ENCODE data around the gene CELF3. TPM values are rescaled to one million over a fixed set of nuclear protein-coding genes. Genes with fewer than 3 reads are reported as not detected.

Gene CELF3
- total and polyA plus RNA-seq, 7 donors = 0.04 TPM; not detected in 6

DNA sequence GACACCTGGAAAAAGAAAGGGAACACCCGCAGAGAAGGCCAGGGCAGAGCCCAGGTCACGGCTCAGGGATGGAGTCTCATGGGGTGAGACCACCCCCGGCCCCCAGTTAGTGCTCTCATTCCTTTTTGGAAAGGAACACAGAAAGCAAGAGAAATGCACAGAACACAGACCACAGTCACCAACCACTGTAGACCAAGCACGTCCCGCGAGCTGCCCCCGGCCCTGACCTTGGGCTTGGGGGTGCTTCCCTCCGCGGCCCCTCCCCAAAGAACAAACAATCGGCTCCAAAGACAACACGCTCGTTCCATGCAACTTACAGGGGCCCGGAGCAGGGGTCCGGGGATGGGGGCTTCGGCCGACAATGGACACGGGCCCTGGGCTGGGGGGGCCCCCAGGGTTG, 12.8 kb downstream of the CELF3 start:
- Histone ChIP-seq H3K4me1 (no peaks in the 10 kb centered on the region), H3K27ac (no peak overlapping the region), H3K9me3 (no peaks in the 10 kb centered on the region), H3K36me3 (ENCODE audit: insufficient read depth in 1 of 2, low read depth in 1 of 2) (peaks cover 4 to 32% of the 10 kb centered on the region in 2 donors), H3K4me3 (no peak overlapping the region), H3K27me3 (ENCODE audit: insufficient read depth in 3 of 3, low read length in 2 of 3) (no peaks in the 10 kb centered on the region)
- intact Hi-C loops (cut with DNase I) = no loop called here
- ATAC-seq (no peak), DNase-seq (no peak)
- WGBS, 3 donors = 75 to 79% (median 76%) methylated on average over 17 of the region's 17 CpGs
- TF ChIP-seq, protein P1, sequence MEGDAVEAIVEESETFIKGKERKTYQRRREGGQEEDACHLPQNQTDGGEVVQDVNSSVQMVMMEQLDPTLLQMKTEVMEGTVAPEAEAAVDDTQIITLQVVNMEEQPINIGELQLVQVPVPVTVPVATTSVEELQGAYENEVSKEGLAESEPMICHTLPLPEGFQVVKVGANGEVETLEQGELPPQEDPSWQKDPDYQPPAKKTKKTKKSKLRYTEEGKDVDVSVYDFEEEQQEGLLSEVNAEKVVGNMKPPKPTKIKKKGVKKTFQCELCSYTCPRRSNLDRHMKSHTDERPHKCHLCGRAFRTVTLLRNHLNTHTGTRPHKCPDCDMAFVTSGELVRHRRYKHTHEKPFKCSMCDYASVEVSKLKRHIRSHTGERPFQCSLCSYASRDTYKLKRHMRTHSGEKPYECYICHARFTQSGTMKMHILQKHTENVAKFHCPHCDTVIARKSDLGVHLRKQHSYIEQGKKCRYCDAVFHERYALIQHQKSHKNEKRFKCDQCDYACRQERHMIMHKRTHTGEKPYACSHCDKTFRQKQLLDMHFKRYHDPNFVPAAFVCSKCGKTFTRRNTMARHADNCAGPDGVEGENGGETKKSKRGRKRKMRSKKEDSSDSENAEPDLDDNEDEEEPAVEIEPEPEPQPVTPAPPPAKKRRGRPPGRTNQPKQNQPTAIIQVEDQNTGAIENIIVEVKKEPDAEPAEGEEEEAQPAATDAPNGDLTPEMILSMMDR (IDR thresholded peaks at IDR 0.05) = no peak

DNA sequence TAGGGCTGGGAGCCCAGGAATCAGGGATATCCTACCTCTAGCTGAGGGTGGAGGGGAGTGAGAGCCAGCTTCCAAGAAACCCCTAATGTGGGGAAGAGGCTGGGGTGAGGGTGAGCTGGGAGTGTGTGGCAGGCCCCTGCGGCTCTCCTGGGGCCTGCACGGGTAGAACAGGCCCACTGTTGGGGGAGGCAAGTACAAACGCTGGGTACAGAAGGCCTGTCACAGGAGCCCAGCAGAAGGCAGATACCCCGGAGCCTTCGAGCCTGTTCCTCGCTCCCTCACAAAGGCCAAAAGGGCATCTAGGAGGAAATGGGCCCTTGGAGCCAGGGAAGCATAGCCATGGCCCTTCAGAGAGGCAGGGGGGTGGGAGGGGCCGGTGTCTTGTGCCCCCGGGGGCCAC, 13.7 kb downstream of the CELF3 start:
- intact Hi-C loops (cut with DNase I) = no loop called here
- DNase-seq (no peak), ATAC-seq (no peak)
- no peaks in the 10 kb centered on the region for H3K27me3 ChIP-seq (ENCODE audit: insufficient read depth in 3 of 3, low read length in 2 of 3)
- no peak overlapping the region for H3K4me3 ChIP-seq
- TF ChIP-seq, protein P1 (IDR thresholded peaks at IDR 0.05) = no peak
- H3K4me1 ChIP-seq = no peaks in the 10 kb centered on the region
- H3K27ac ChIP-seq = no peak overlapping the region
- H3K9me3 ChIP-seq = no peaks in the 10 kb centered on the region
- H3K36me3 ChIP-seq (ENCODE audit: insufficient read depth in 1 of 2, low read depth in 1 of 2) = peaks cover 4 to 41% of the 10 kb centered on the region in 2 donors
- WGBS, 3 donors = 33 to 46% (median 44%) methylated on average over 8 of the region's 8 CpGs

DNA sequence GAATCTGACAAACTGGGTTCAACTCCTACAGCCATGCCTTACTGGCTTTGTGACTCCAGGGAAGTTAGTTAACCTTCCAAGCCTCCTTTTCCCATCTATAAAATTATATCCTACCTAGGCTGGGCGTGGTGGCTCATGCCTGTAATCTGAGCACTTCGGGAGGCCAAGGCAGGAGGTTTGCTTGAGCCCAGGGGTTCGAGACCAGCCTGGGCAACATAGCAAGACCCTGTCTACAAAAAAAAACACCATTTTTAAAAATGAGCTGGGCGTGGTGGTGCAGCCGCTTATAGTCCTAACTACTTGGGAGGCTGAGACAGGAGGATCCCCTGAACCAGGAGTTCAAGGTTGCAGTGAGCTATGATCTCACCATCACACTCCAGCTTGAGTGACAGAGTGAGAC, 15.1 kb downstream of the CELF3 start:
- Histone ChIP-seq H3K4me1 (no peaks in the 10 kb centered on the region), H3K27ac (no peak overlapping the region), H3K27me3 (ENCODE audit: insufficient read depth in 3 of 3, low read length in 2 of 3) (no peaks in the 10 kb centered on the region), H3K9me3 (no peaks in the 10 kb centered on the region), H3K4me3 (no peak overlapping the region), H3K36me3 (ENCODE audit: insufficient read depth in 1 of 2, low read depth in 1 of 2) (peaks cover 4 to 54% of the 10 kb centered on the region in 2 donors)
- intact Hi-C loops (cut with DNase I) = no loop called here
- 96 to 97% (median 96%) methylated on average over 5 of the region's 5 CpGs for WGBS, 3 donors
- DNase-seq = no peak
- ATAC-seq = no peak
- TF ChIP-seq, protein P1 (IDR thresholded peaks at IDR 0.05) = no peak

DNA sequence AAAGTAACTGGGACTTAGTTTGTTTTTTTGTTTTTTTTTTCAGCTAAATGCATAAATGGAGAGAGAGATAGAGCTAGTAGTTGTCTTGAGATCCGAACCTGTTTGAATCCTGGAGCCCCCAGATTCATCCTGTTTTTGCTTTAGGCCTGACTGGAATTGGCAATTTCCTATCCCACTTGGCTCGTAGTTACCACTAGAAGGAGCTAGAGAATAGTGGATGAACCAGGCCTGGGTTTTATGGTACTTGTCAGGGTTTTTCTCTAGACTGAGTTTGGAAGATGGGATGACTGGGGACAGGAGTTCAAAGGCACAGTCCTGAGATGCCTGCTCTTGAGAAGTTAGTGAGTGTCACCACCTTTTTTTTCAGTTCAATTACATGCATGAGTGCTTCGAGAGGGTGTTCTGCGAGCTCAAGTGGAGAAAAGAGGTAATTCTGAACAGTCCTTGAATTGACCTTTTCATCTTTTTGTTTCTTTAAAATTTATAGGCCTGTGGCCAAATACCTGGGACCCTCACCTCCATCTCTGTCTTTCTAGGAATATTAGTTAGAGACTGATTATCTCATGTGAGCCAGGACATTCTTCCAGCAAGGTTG, 23.4 kb downstream of the CELF3 start:
- Histone ChIP-seq H3K36me3 (ENCODE audit: insufficient read depth in 1 of 2, low read depth in 1 of 2) (peaks cover 7 to 65% of the 10 kb centered on the region in 2 donors), H3K4me1 (no peaks in the 10 kb centered on the region), H3K27me3 (ENCODE audit: insufficient read depth in 3 of 3, low read length in 2 of 3) (no peaks in the 10 kb centered on the region), H3K27ac (no peak overlapping the region), H3K9me3 (no peaks in the 10 kb centered on the region), H3K4me3 (no peak overlapping the region)
- WGBS, 3 donors = 79 to 90% (median 81%) methylated on average over 4 of the region's 4 CpGs
- no peak for DNase-seq
- no peak for ATAC-seq
- intact Hi-C loops (cut with DNase I) = loop anchor here in 1 of 2 donors (5.0 kb wide), 2 partner anchors 39 to 144 kb away; partner anchors contain the start of gene C2CD4D
- TF ChIP-seq, protein P1 (IDR thresholded peaks at IDR 0.05) = peak; percentile 42

DNA sequence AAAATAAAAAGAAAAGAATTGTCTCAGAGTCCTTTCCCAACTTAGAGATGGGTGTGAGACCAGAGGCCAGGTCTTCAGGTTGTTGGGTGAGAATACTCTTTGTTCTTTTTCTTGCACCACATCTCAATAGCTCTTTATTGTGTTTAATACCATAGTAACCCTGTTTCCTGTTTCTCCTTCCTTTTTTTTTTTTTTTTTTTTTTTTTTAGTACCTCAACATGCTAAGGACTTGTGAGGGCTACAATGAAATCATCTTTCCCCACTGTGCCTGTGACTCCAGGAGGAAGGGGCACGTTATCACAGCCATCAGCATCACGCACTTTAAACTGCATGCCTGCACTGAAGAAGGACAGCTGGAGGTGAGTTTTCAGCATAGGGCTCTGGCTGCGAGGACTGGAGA, 24.4 kb downstream of the CELF3 start:
- DNase-seq (no peak), ATAC-seq (no peak)
- H3K4me1 ChIP-seq = no peaks in the 10 kb centered on the region
- H3K4me3 ChIP-seq = no peak overlapping the region
- WGBS, 3 donors = 89 to 93% (median 90%) methylated on average over 3 of the region's 3 CpGs
- H3K27me3 ChIP-seq (ENCODE audit: insufficient read depth in 3 of 3, low read length in 2 of 3) = no peaks in the 10 kb centered on the region
- H3K27ac ChIP-seq = no peak overlapping the region
- peaks cover 7 to 57% of the 10 kb centered on the region in 2 donors for H3K36me3 ChIP-seq (ENCODE audit: insufficient read depth in 1 of 2, low read depth in 1 of 2)
- no peaks in the 10 kb centered on the region for H3K9me3 ChIP-seq
- intact Hi-C loops (cut with DNase I) = loop anchor here in 1 of 2 donors (5.0 kb wide), 2 partner anchors 40 to 145 kb away; partner anchors contain the start of gene C2CD4D
- TF ChIP-seq, protein P1 (IDR thresholded peaks at IDR 0.05) = no peak

All from psoas muscle (tissue), 8 donors.